Lower leg skin (tissue), 4 donors: ENCODE results near the gene RAB11FIP4. TPM values are rescaled to one million over a fixed set of nuclear protein-coding genes. Genes with fewer than 3 reads are reported as not detected.

Experiments used
- DNase-seq, 2 donors: peaks; one replicate each; pipeline ENCODE4 v3.0.0-alpha.2; 2019; ENCODE audit warnings: low spot score in 2 of 2
- H3K4me3 ChIP-seq: fragments of 200-600 bp; sonication (generic); 2 replicates; pipeline ENCODE4 v1.5.1; 2017; ENCODE audit warnings: mild to moderate bottlenecking, low read depth; ENCODE audit not compliant: poor library complexity, severe bottlenecking
- CTCF ChIP-seq, 3 donors: fragments of 450-650 bp; IDR thresholded peaks; one replicate each; pipeline ENCODE4 v1.5.1; 2016; ENCODE audit warnings: antibody characterized with exemption in 3 of 3, mild to moderate bottlenecking in 3 of 3, moderate library complexity in 2 of 3
- POLR2A ChIP-seq, 2 donors: fragments of 450-650 bp; IDR thresholded peaks; one replicate each; pipeline ENCODE4 v1.6.1; 2016 to 2017; ENCODE audit warnings: antibody characterized with exemption in 2 of 2, mild to moderate bottlenecking in 1 of 2, moderate library complexity in 1 of 2
- WGBS, 2 donors: methylation state at CpG; one replicate each; pipeline ENCODE4 v1.1.5; 2018; 5-methylcytosine and 5-hydroxymethylcytosine counted together
- intact Hi-C: fragments of 100-400 bp; cut with DNase I; formaldehyde crosslinking; loops from one replicate; pipeline ENCODE4 v1.15.0; 2023; ENCODE audit warnings: low total_unique reads
- total RNA-seq, 4 donors: library from RNA; depleted of rRNA; stranded (reverse); fragments of >200 nt; gene quantifications; one replicate each; pipeline ENCODE4 v1.1.0, GENCODE V29; 2016

RAB11FIP4 gene
- total RNA-seq, 4 donors from 2014 or later, result 27.4 to 62.8 (median 34.1) TPM

- 78 to 82% methylated on average over 10 of the region's 10 CpGs for WGBS, 2 donors
- TF ChIP-seq POLR2A (IDR thresholded peaks at IDR 0.05) (no peak), CTCF (IDR thresholded peaks at IDR 0.05) (no peak)
- no peak for DNase-seq
- intact Hi-C loops, result no loop called here
- no peak overlapping the region for H3K4me3 ChIP-seq
Measured at GRCh38 chr17:31495022-31495885, 103.8 kb downstream of the RAB11FIP4 start.

GRCh38 chr17:31496097-31496496 is 104.6 kb downstream of the RAB11FIP4 start:
- no peak for DNase-seq
- 76 to 81% methylated on average over 5 of the region's 5 CpGs for WGBS, 2 donors
- intact Hi-C loops, result no loop called here
- TF ChIP-seq CTCF (IDR thresholded peaks at IDR 0.05), result no peak
- TF ChIP-seq POLR2A (IDR thresholded peaks at IDR 0.05), result no peak
- H3K4me3 ChIP-seq, result no peak overlapping the region

- 66 to 75% methylated on average over 6 of the region's 6 CpGs for WGBS, 2 donors
- intact Hi-C loops, result no loop called here
- no peak for TF ChIP-seq POLR2A (IDR thresholded peaks at IDR 0.05)
- no peak for DNase-seq
- no peak overlapping the region for H3K4me3 ChIP-seq
Measured at GRCh38 chr17:31496601-31497000, 105.1 kb downstream of the RAB11FIP4 start.

- intact Hi-C loops, result no loop called here
- WGBS, 2 donors, result 85 to 93% methylated on average over 6 of the region's 6 CpGs
- H3K4me3 ChIP-seq, result no peak overlapping the region
- no peak for TF ChIP-seq POLR2A (IDR thresholded peaks at IDR 0.05)
- no peak for TF ChIP-seq CTCF (IDR thresholded peaks at IDR 0.05)
- no peak for DNase-seq
Measured at GRCh38 chr17:31497431-31497830, 106.0 kb downstream of the RAB11FIP4 start.

- no peak for TF ChIP-seq POLR2A (IDR thresholded peaks at IDR 0.05)
- no peak for TF ChIP-seq CTCF (IDR thresholded peaks at IDR 0.05)
- 83 to 91% methylated on average over 9 to 10 of the region's 10 CpGs for WGBS, 2 donors
- intact Hi-C loops, result no loop called here
- no peak for DNase-seq
- no peak overlapping the region for H3K4me3 ChIP-seq
Measured at GRCh38 chr17:31497994-31498826, 106.7 kb downstream of the RAB11FIP4 start.
